DND-41 (cell line): ENCODE measurements around the gene CFAP58.

Experiments
- EZH2 ChIP-seq: IDR thresholded peaks from 3 replicates; pipeline ENCODE4 v1.6.1; 2012; ENCODE audit warnings: borderline replicate concordance, low read depth, mild to moderate bottlenecking, moderate library complexity, low read length, inconsistent platforms; ENCODE audit not compliant: severe bottlenecking
- TF ChIP-seq, protein P1 (sequence below): IDR thresholded peaks from 2 replicates; pipeline ENCODE4 v1.5.1; 2012; ENCODE audit warnings: borderline replicate concordance, low read length, moderate library complexity, mild to moderate bottlenecking; ENCODE audit not compliant: poor library complexity, severe bottlenecking; ENCODE audit errors: extremely low read depth

GRCh38 chr10:104501449-104501848, 147.8 kb downstream of the CFAP58 start:
- TF ChIP-seq, protein P1, sequence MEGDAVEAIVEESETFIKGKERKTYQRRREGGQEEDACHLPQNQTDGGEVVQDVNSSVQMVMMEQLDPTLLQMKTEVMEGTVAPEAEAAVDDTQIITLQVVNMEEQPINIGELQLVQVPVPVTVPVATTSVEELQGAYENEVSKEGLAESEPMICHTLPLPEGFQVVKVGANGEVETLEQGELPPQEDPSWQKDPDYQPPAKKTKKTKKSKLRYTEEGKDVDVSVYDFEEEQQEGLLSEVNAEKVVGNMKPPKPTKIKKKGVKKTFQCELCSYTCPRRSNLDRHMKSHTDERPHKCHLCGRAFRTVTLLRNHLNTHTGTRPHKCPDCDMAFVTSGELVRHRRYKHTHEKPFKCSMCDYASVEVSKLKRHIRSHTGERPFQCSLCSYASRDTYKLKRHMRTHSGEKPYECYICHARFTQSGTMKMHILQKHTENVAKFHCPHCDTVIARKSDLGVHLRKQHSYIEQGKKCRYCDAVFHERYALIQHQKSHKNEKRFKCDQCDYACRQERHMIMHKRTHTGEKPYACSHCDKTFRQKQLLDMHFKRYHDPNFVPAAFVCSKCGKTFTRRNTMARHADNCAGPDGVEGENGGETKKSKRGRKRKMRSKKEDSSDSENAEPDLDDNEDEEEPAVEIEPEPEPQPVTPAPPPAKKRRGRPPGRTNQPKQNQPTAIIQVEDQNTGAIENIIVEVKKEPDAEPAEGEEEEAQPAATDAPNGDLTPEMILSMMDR = no peak
- TF ChIP-seq EZH2 = no peak
